Fibroblast of skin of back (primary cell): ENCODE results near the gene HOXD1.

Experiments
- DNase-seq: peaks from one replicate; pipeline ENCODE4 v3.0.0-alpha.2; 2013

The HOXD1 gene

GRCh38 chr2:176165370-176166050 is 23.0 kb upstream of the HOXD1 start:
- no peak for DNase-seq

- no peak for DNase-seq
Measured at GRCh38 chr2:176166272-176166671, 22.2 kb upstream of the HOXD1 start.

GRCh38 chr2:176167398-176167797 is 21.1 kb upstream of the HOXD1 start:
- DNase-seq = no peak

GRCh38 chr2:176169181-176169580 is 19.3 kb upstream of the HOXD1 start:
- DNase-seq = no peak

- no peak for DNase-seq
Measured at GRCh38 chr2:176169711-176170110, 18.8 kb upstream of the HOXD1 start.

- no peak for DNase-seq
Measured at GRCh38 chr2:176170602-176171305, 17.7 kb upstream of the HOXD1 start.

- DNase-seq = no peak
Measured at GRCh38 chr2:176171351-176172006, 17.0 kb upstream of the HOXD1 start.

- DNase-seq = no peak
Measured at GRCh38 chr2:176172007-176172894, 16.2 kb upstream of the HOXD1 start.

- no peak for DNase-seq
Measured at GRCh38 chr2:176172895-176173566, 15.4 kb upstream of the HOXD1 start.

GRCh38 chr2:176173567-176174381 is 14.7 kb upstream of the HOXD1 start:
- no peak for DNase-seq

GRCh38 chr2:176174382-176174823 is 14.1 kb upstream of the HOXD1 start:
- DNase-seq = no peak

GRCh38 chr2:176174824-176175708 is 13.4 kb upstream of the HOXD1 start:
- DNase-seq = no peak

- no peak for DNase-seq
Measured at GRCh38 chr2:176175709-176176607, 12.5 kb upstream of the HOXD1 start.

- no peak for DNase-seq
Measured at GRCh38 chr2:176177580-176178037, 10.9 kb upstream of the HOXD1 start.

GRCh38 chr2:176178038-176178756 is 10.3 kb upstream of the HOXD1 start:
- no peak for DNase-seq

- DNase-seq = no peak
Measured at GRCh38 chr2:176178757-176179295, 9.6 kb upstream of the HOXD1 start.

- DNase-seq = no peak
Measured at GRCh38 chr2:176181551-176181950, 6.9 kb upstream of the HOXD1 start.

GRCh38 chr2:176182671-176183070 is 5.8 kb upstream of the HOXD1 start:
- no peak for DNase-seq
